Psoas muscle (tissue), 8 donors: ENCODE results near the gene TBX18. TPM values are rescaled to one million over a fixed set of nuclear protein-coding genes. Genes with fewer than 3 reads are reported as not detected.

ENCODE experiments used
- ATAC-seq, 4 donors: fragments of 200-7000 bp; cut with Tn5 transposase; one replicate each; pipeline ENCODE4 v1.9.1; 2020; ENCODE audit warnings: moderate library complexity in 3 of 4, mild to moderate bottlenecking in 2 of 4
- DNase-seq, 2 donors: peaks; one replicate each; pipeline ENCODE4 v3.0.0-alpha.2; 2020
- H3K27ac ChIP-seq: fragments of 200-600 bp; one replicate; pipeline ENCODE4 v1.8.0; 2022
- H3K27me3 ChIP-seq, 3 donors: fragments of 200-600 bp in 1 of 3; one replicate each; pipeline versions ENCODE4 v1.6.1 to v1.8.0; 2013 to 2022; ENCODE audit warnings: low read length in 2 of 3, mild to moderate bottlenecking in 2 of 3, moderate library complexity in 1 of 3; ENCODE audit not compliant: insufficient read depth in 3 of 3
- H3K36me3 ChIP-seq, 2 donors: fragments of 200-600 bp in 1 of 2; one replicate each; pipeline versions ENCODE4 v1.6.1 to v1.8.0; 2013 to 2022; ENCODE audit warnings: low read depth in 1 of 2, mild to moderate bottlenecking in 1 of 2, moderate library complexity in 1 of 2; ENCODE audit not compliant: insufficient read depth in 1 of 2
- H3K4me1 ChIP-seq: fragments of 200-600 bp; one replicate; pipeline ENCODE4 v1.8.0; 2022
- H3K4me3 ChIP-seq: fragments of 200-600 bp; one replicate; pipeline ENCODE4 v1.8.0; 2022; ENCODE audit warnings: mild to moderate bottlenecking
- H3K9me3 ChIP-seq: fragments of 200-600 bp; one replicate; pipeline ENCODE4 v1.8.0; 2022
- CTCF ChIP-seq: fragments of 200-600 bp; IDR thresholded peaks from one replicate; pipeline ENCODE4 v1.8.0; 2022; ENCODE audit warnings: antibody characterized with exemption
- whole genome bisulfite sequencing, 3 donors: extraction: QIAGEN DNeasy Blood & Tissue Kit; methylation state at CpG; one replicate each; pipeline versions ENCODE4 v1.1.6 to v1.1.7; 2013; 5-methylcytosine and 5-hydroxymethylcytosine counted together
- intact Hi-C, 2 donors: fragments of 100-400 bp; cut with DNase I; formaldehyde crosslinking; loops; one replicate each; pipeline versions ENCODE4 v1.11.0 to v1.14.2; 2022
- polyA plus RNA-seq, 3 donors: library from polyadenylated mRNA; stranded (reverse); fragments of 200-250 nt; gene quantifications; one replicate each; pipeline ENCODE4 v1.2.3, GENCODE V29; 2013
- total RNA-seq, 4 donors: library from RNA; stranded (reverse); fragmentation: NEBNext Ultra II Directional in 2 of 4; extraction: Animal tissue kit (Norgen Biotek cat#: 25700) in 2 of 4; gene quantifications; one replicate each; pipeline versions ENCODE4 v1.2.1 to v1.2.4, GENCODE V29; 2021 to 2023
- donor health status: healthy with polysubstance abuse.
- donor health status: DM: no; HTN: no; CAD: no; lungs with moderate emphysema.
- donor health status: Bipolar disorder and iron deficiency.
- donor health status: healthy.
- donor health status: DM: yes; HTN: yes; CAD: no.
- donor health status: DM: no; HTN: no; CAD: no.
- donor health status: DM: no; HTN: no; CAD: no.
- donor health status: DM: yes; HTN: yes; CAD: no.

The TBX18 gene
- total and polyA plus RNA-seq, 7 donors = 0.24 to 1.0 (median 0.55) TPM

- intact Hi-C loops = no loop called here
- H3K9me3 ChIP-seq = no peaks in the 10 kb centered on the region
- no peak for ATAC-seq
These were observed 106.9 kb downstream of the TBX18 start for GRCh38 chr6:84657486-84657885.

GRCh38 chr6:84657025-84657424 lies 107.4 kb downstream of the TBX18 start:
- H3K36me3 ChIP-seq = no peaks in the 10 kb centered on the region
- no peaks in the 10 kb centered on the region for H3K4me1 ChIP-seq
- ATAC-seq (no peak), DNase-seq (no peak)
- TF ChIP-seq CTCF = no peak
- WGBS, 3 donors = 44 to 78% (median 60%) methylated on average over 2 of the region's 2 CpGs
- H3K27ac ChIP-seq = no peak overlapping the region
- no peak overlapping the region for H3K4me3 ChIP-seq
- H3K27me3 ChIP-seq = no peaks in the 10 kb centered on the region
- H3K9me3 ChIP-seq = no peaks in the 10 kb centered on the region
- intact Hi-C loops = no loop called here

More at GRCh38 chr6:84657486-84657885, 106.9 kb downstream of the TBX18 start:
- Histone ChIP-seq H3K36me3 (no peaks in the 10 kb centered on the region), H3K4me3 (no peak overlapping the region), H3K27ac (no peak overlapping the region), H3K4me1 (no peaks in the 10 kb centered on the region), H3K27me3 (no peaks in the 10 kb centered on the region)
- DNase-seq = no peak
- TF ChIP-seq CTCF = no peak
- 71 to 81% (median 80%) methylated on average over 2 of the region's 2 CpGs for whole genome bisulfite sequencing, 3 donors

- ATAC-seq = no peak
- DNase-seq = no peak
- 60 to 64% (median 64%) methylated on average over 3 of the region's 3 CpGs for WGBS, 3 donors
- no peaks in the 10 kb centered on the region for H3K36me3 ChIP-seq
- H3K9me3 ChIP-seq = no peaks in the 10 kb centered on the region
- H3K27ac ChIP-seq = no peak overlapping the region
- TF ChIP-seq CTCF = no peak
- no peaks in the 10 kb centered on the region for H3K27me3 ChIP-seq
- intact Hi-C loops = no loop called here
- no peaks in the 10 kb centered on the region for H3K4me1 ChIP-seq
- no peak overlapping the region for H3K4me3 ChIP-seq
These were observed 111.3 kb downstream of the TBX18 start for GRCh38 chr6:84653027-84653551.

GRCh38 chr6:84652356-84653026 lies 111.9 kb downstream of the TBX18 start:
- Histone ChIP-seq H3K27ac (no peak overlapping the region), H3K36me3 (no peaks in the 10 kb centered on the region), H3K4me1 (no peaks in the 10 kb centered on the region), H3K4me3 (no peak overlapping the region), H3K9me3 (no peaks in the 10 kb centered on the region), H3K27me3 (no peaks in the 10 kb centered on the region)
- no peak for TF ChIP-seq CTCF
- 35 to 40% (median 40%) methylated on average over 3 of the region's 3 CpGs for WGBS, 3 donors
- DNase-seq (no peak), ATAC-seq (no peak)
- intact Hi-C loops = no loop called here

GRCh38 chr6:84651583-84651982 lies 112.8 kb downstream of the TBX18 start:
- TF ChIP-seq CTCF = no peak
- 41 to 69% (median 47%) methylated on average over 1 of the region's 1 CpG for WGBS, 3 donors
- DNase-seq = no peak
- Histone ChIP-seq H3K27ac (no peak overlapping the region), H3K4me1 (no peaks in the 10 kb centered on the region), H3K4me3 (no peak overlapping the region), H3K27me3 (no peaks in the 10 kb centered on the region), H3K36me3 (no peaks in the 10 kb centered on the region), H3K9me3 (no peaks in the 10 kb centered on the region)
- ATAC-seq = no peak
- intact Hi-C loops = no loop called here
